ENCODE measurements around the gene XRCC6. TPM values are rescaled to one million over a fixed set of nuclear protein-coding genes. Genes with fewer than 3 reads are reported as not detected.

XRCC6 gene
- total RNA-seq, 2 experiments from 2014 or later: 274 to 359 TPM

GRCh38 chr22:41641854-41642253 is 20.8 kb downstream of the XRCC6 start:
- ATAC-seq (no peak), DNase-seq (no peak)
- Mint-ChIP-seq H3K36me3 (peaks cover 51% of the 10 kb centered on the region), H3K27ac (no peak overlapping the region), H3K27me3 (no peaks in the 10 kb centered on the region), H3K4me3 (no peak overlapping the region), H3K4me1 (peaks cover 2% of the 10 kb centered on the region), H3K9me3 (ENCODE audit: low read depth) (no peaks in the 10 kb centered on the region)
- CTCF ChIA-PET: no interaction called here

GRCh38 chr22:41642331-41643110 is 21.4 kb downstream of the XRCC6 start:
- peak overlapping the region; percentile 5 for H3K27ac Mint-ChIP-seq
- peaks cover 47% of the 10 kb centered on the region for H3K36me3 Mint-ChIP-seq
- peaks cover 2% of the 10 kb centered on the region for H3K4me1 Mint-ChIP-seq
- no peak overlapping the region for H3K4me3 Mint-ChIP-seq
- CTCF ChIA-PET: no interaction called here
- no peaks in the 10 kb centered on the region for H3K9me3 Mint-ChIP-seq (ENCODE audit: low read depth)
- ATAC-seq: no peak
- no peak for DNase-seq
- no peaks in the 10 kb centered on the region for H3K27me3 Mint-ChIP-seq

GRCh38 chr22:41647771-41648170 is 26.7 kb downstream of the XRCC6 start:
- CTCF ChIA-PET: no interaction called here
- Mint-ChIP-seq H3K9me3 (ENCODE audit: low read depth) (no peaks in the 10 kb centered on the region), H3K27me3 (no peaks in the 10 kb centered on the region), H3K27ac (no peak overlapping the region), H3K4me3 (no peak overlapping the region), H3K36me3 (peaks cover 44% of the 10 kb centered on the region), H3K4me1 (peaks cover 7% of the 10 kb centered on the region)
- no peak for DNase-seq
- no peak for ATAC-seq

DNA sequence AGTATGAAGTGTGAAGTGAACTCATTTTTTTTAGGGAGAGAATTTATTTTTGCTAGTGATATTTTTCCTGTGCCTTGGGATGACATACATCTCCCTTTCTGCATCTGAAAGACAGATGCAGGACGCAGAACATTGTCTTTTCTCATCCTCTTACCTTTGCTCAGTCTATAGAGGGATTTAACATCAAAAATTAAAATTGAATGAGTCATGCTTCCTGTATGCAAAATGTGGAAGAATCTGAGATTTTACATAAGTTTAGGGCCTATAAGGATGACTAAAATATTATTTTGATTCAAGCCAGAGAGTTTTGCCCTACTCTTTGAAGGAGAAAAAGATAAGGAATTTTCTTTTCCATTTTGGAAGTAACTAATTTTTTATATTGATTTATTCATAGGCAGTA is 27.3 kb downstream of the XRCC6 start:
- DNase-seq: no peak
- no peak for ATAC-seq
- Mint-ChIP-seq H3K27ac (no peak overlapping the region), H3K4me1 (peaks cover 9% of the 10 kb centered on the region), H3K36me3 (peaks cover 45% of the 10 kb centered on the region), H3K9me3 (ENCODE audit: low read depth) (no peaks in the 10 kb centered on the region), H3K27me3 (no peaks in the 10 kb centered on the region), H3K4me3 (no peak overlapping the region)
- CTCF ChIA-PET: no interaction called here

GRCh38 chr22:41650229-41650628 is 29.1 kb downstream of the XRCC6 start:
- Mint-ChIP-seq H3K4me3 (no peak overlapping the region), H3K27me3 (no peaks in the 10 kb centered on the region), H3K4me1 (peaks cover 9% of the 10 kb centered on the region), H3K9me3 (ENCODE audit: low read depth) (no peaks in the 10 kb centered on the region), H3K36me3 (peaks cover 52% of the 10 kb centered on the region), H3K27ac (no peak overlapping the region)
- DNase-seq (no peak), ATAC-seq (no peak)
- CTCF ChIA-PET: interaction anchor here (0.6 to 0.9 kb wide), 2 partner anchors 17 to 967 kb away, joined by 3 read pairs; no protein-coding TSS in a partner anchor

GRCh38 chr22:41650821-41651220 is 29.7 kb downstream of the XRCC6 start:
- Mint-ChIP-seq H3K27me3 (no peaks in the 10 kb centered on the region), H3K27ac (no peak overlapping the region), H3K9me3 (ENCODE audit: low read depth) (no peaks in the 10 kb centered on the region), H3K4me1 (peaks cover 9% of the 10 kb centered on the region), H3K36me3 (peaks cover 51% of the 10 kb centered on the region), H3K4me3 (no peak overlapping the region)
- ATAC-seq: no peak
- DNase-seq: no peak
- CTCF ChIA-PET: interaction anchor here (0.7 to 1.8 kb wide), 2 partner anchors 16 to 76 kb away, joined by 3 to 9 read pairs; no protein-coding TSS in a partner anchor

DNA sequence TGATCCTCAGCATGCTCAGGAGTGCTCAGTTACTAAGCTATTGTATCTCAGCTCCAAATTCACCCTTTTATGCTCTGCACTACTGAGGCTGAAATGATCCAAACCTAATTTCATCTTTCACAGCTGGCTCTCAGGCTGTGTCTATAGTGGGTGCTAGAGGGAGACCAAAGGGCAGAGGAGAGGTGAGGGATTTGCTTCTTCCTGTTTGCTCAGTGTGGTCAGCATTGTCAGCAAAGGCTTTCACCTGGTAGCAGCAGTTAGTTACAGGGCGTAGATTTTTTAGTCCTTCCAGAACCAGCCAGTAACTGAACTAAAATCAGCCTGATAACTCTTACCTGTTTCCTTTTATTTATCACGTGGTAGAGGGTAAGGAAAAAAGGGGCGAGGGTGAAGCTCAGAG is 33.2 kb downstream of the XRCC6 start:
- Mint-ChIP-seq H3K27ac (no peak overlapping the region), H3K27me3 (no peaks in the 10 kb centered on the region), H3K4me1 (peaks cover 2% of the 10 kb centered on the region), H3K36me3 (peaks cover 48% of the 10 kb centered on the region), H3K4me3 (no peak overlapping the region), H3K9me3 (ENCODE audit: low read depth) (no peaks in the 10 kb centered on the region)
- ATAC-seq (no peak), DNase-seq (no peak)
- CTCF ChIA-PET: interaction anchor here (1.4 to 6.7 kb wide), 2 partner anchors 12 to 35 kb away, joined by 3 to 44 read pairs; no protein-coding TSS in a partner anchor

GRCh38 chr22:41656556-41656955 is 35.5 kb downstream of the XRCC6 start:
- H3K4me3 Mint-ChIP-seq: no peak overlapping the region
- CTCF ChIA-PET: interaction anchor here (6.7 kb wide), 1 partner anchor 10 kb away, joined by 44 read pairs; no protein-coding TSS in a partner anchor
- H3K27ac Mint-ChIP-seq: no peak overlapping the region
- peaks cover 51% of the 10 kb centered on the region for H3K36me3 Mint-ChIP-seq
- no peak for ATAC-seq
- no peak for DNase-seq
- H3K9me3 Mint-ChIP-seq (ENCODE audit: low read depth): no peaks in the 10 kb centered on the region
- peaks cover 2% of the 10 kb centered on the region for H3K4me1 Mint-ChIP-seq
- no peaks in the 10 kb centered on the region for H3K27me3 Mint-ChIP-seq

GRCh38 chr22:41657709-41658108 is 36.6 kb downstream of the XRCC6 start:
- no peaks in the 10 kb centered on the region for H3K9me3 Mint-ChIP-seq (ENCODE audit: low read depth)
- DNase-seq: no peak
- H3K27me3 Mint-ChIP-seq: no peaks in the 10 kb centered on the region
- H3K36me3 Mint-ChIP-seq: peaks cover 48% of the 10 kb centered on the region
- H3K27ac Mint-ChIP-seq: no peak overlapping the region
- no peak overlapping the region for H3K4me3 Mint-ChIP-seq
- ATAC-seq: no peak
- H3K4me1 Mint-ChIP-seq: peaks cover 2% of the 10 kb centered on the region
- CTCF ChIA-PET: interaction anchor here (1.5 to 6.7 kb wide), 2 partner anchors 9 to 16 kb away, joined by 3 to 44 read pairs; no protein-coding TSS in a partner anchor

DNA sequence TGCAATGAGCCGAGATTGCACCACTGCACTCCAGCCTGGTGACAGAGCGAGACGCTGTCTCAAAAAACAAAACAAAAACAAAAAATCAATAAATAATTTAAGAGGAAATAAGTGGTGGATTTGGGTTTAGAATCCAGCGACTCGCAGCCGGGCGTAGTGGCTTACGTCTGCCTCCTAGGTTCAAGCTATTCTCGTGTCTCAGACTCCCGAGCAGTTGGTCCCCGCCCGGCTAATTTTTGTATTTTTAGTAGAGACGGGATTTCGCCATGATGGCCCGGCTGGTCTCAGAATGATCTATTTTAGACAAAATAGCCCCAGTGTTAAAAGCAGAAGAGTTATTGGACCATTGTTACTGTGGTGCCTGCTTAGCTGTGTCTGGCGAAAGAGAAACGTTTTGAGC is 37.8 kb downstream of the XRCC6 start:
- Mint-ChIP-seq H3K27ac (no peak overlapping the region), H3K4me3 (no peak overlapping the region), H3K36me3 (peaks cover 45% of the 10 kb centered on the region), H3K9me3 (ENCODE audit: low read depth) (no peaks in the 10 kb centered on the region), H3K27me3 (no peaks in the 10 kb centered on the region), H3K4me1 (no peaks in the 10 kb centered on the region)
- CTCF ChIA-PET: interaction anchor here (0.7 to 6.7 kb wide), 3 partner anchors 7 to 943 kb away, joined by 3 to 44 read pairs (median 4); no protein-coding TSS in a partner anchor
- no peak for DNase-seq
- no peak for ATAC-seq

- DNase-seq (no peak), ATAC-seq (no peak)
- no peaks in the 10 kb centered on the region for H3K9me3 Mint-ChIP-seq (ENCODE audit: low read depth)
- CTCF ChIA-PET: interaction anchor here (0.8 to 2.1 kb wide), 3 partner anchors 21 to 73 kb away, joined by 3 to 5 read pairs (median 4); no protein-coding TSS in a partner anchor
- H3K27me3 Mint-ChIP-seq: no peaks in the 10 kb centered on the region
- H3K4me3 Mint-ChIP-seq: no peak overlapping the region
- no peaks in the 10 kb centered on the region for H3K4me1 Mint-ChIP-seq
- peaks cover 41% of the 10 kb centered on the region for H3K36me3 Mint-ChIP-seq
- H3K27ac Mint-ChIP-seq: no peak overlapping the region
These were observed 38.8 kb downstream of the XRCC6 start for GRCh38 chr22:41659941-41660340.

DNA sequence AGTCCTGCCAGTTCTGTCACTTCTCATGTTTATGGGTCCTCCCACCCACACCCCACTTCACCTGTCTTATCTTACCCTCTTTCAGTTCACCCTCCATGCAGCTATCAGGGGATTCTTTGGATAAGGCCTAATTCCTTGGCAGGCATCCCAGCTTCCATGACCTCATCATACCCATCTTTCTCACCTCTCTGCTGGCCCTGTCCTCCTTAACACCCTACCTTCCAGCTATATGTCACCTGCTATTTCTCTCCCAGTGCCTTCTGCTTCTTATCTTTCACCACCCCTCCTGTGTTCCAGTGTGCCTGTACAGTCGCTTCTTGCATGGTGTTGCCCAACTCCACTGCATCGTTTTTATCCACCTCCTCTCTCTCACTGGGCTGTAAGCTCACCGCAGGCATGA is 39.3 kb downstream of the XRCC6 start:
- H3K9me3 Mint-ChIP-seq (ENCODE audit: low read depth): no peaks in the 10 kb centered on the region
- no peak for ATAC-seq
- H3K27me3 Mint-ChIP-seq: no peaks in the 10 kb centered on the region
- CTCF ChIA-PET: interaction anchor here (0.8 to 2.1 kb wide), 3 partner anchors 22 to 73 kb away, joined by 3 to 5 read pairs (median 4); no protein-coding TSS in a partner anchor
- peaks cover 41% of the 10 kb centered on the region for H3K36me3 Mint-ChIP-seq
- H3K4me3 Mint-ChIP-seq: no peak overlapping the region
- no peak for DNase-seq
- no peak overlapping the region for H3K27ac Mint-ChIP-seq
- no peaks in the 10 kb centered on the region for H3K4me1 Mint-ChIP-seq

- Mint-ChIP-seq H3K27ac (no peak overlapping the region), H3K4me1 (no peaks in the 10 kb centered on the region), H3K9me3 (ENCODE audit: low read depth) (no peaks in the 10 kb centered on the region), H3K27me3 (no peaks in the 10 kb centered on the region), H3K36me3 (peaks cover 41% of the 10 kb centered on the region), H3K4me3 (no peak overlapping the region)
- ATAC-seq (no peak), DNase-seq (no peak)
- CTCF ChIA-PET: interaction anchor here (2.1 kb wide), 1 partner anchor 22 kb away, joined by 5 read pairs; no protein-coding TSS in a partner anchor
These were observed 40.0 kb downstream of the XRCC6 start for GRCh38 chr22:41661088-41661487.

GRCh38 chr22:41661713-41662112 is 40.6 kb downstream of the XRCC6 start:
- Mint-ChIP-seq H3K27ac (no peak overlapping the region), H3K36me3 (peaks cover 40% of the 10 kb centered on the region), H3K9me3 (ENCODE audit: low read depth) (no peaks in the 10 kb centered on the region)

More at GRCh38 chr22:41661713-41662112, 40.6 kb downstream of the XRCC6 start:
- no peaks in the 10 kb centered on the region for H3K27me3 Mint-ChIP-seq
- DNase-seq (no peak), ATAC-seq (no peak)
- peaks cover 2% of the 10 kb centered on the region for H3K4me1 Mint-ChIP-seq
- H3K4me3 Mint-ChIP-seq: no peak overlapping the region
- CTCF ChIA-PET: interaction anchor here (1.2 kb wide), 1 partner anchor 11 kb away, joined by 3 read pairs; no protein-coding TSS in a partner anchor
